NB4 (cell line): Measurements from ENCODE around the gene ARHGEF10L.

Experiments used
- MYC ChIP-seq: IDR thresholded peaks from 2 replicates; pipeline ENCODE4 v1.6.1; 2011; ENCODE audit warnings: low read depth, low read length
- POLR2A ChIP-seq: IDR thresholded peaks from 2 replicates; pipeline ENCODE4 v1.6.1; 2011; ENCODE audit warnings: mild to moderate bottlenecking; ENCODE audit not compliant: insufficient read length; ENCODE audit errors: extremely low read depth
- TF ChIP-seq, protein P1 (sequence below): IDR thresholded peaks from one replicate; pipeline ENCODE4 v1.5.1; 2012; ENCODE audit warnings: low read depth, low read length
- TF ChIP-seq, protein P2 (sequence below): IDR thresholded peaks from 2 replicates; pipeline ENCODE4 v1.6.1; 2011; ENCODE audit warnings: low read depth, low read length

DNA sequence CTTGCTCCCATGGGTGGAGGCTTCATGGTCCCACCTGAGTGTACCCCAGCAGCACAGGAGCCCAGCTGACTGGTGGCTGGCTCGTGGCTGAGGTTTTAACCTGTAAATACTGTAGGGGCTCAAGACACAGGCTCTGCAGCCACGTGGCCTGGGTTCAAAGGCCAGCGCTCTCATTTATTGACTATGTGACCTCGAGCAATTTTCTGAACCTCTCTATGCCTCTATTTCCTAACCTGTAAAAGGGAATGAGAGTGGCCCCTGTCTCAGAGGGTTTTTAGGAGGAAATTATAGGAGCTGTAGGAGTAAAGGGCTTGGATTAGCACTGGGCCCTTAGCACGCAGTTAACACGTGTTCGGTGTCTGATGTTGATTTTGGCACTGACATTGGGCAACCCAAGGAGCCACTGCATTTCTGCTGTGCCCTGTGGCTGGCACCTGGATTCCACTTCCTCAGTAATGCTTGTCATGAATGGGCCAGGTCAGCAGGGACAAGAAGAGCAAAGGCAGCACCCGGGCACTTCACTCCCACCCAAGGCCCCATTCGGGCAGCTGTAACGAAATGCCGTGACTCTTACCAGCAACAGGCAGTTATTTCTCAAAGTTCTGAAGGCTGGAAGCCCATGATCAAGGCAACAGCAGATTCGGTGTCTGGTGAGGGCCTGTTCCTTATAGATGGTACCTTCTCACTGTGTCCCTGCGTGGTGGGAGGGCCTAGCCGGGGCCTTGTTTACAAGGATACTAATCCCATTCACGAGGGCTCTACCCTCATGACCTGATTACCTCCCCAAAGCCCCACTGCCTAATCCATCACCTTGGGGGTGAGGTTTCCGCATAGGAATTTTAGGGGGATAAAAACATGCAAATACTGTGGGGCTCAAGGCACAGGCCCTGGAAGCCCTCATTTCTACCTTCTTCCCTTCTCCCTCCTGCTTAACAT is 25.2 kb downstream of the ARHGEF10L start:
- TF ChIP-seq, protein P1, sequence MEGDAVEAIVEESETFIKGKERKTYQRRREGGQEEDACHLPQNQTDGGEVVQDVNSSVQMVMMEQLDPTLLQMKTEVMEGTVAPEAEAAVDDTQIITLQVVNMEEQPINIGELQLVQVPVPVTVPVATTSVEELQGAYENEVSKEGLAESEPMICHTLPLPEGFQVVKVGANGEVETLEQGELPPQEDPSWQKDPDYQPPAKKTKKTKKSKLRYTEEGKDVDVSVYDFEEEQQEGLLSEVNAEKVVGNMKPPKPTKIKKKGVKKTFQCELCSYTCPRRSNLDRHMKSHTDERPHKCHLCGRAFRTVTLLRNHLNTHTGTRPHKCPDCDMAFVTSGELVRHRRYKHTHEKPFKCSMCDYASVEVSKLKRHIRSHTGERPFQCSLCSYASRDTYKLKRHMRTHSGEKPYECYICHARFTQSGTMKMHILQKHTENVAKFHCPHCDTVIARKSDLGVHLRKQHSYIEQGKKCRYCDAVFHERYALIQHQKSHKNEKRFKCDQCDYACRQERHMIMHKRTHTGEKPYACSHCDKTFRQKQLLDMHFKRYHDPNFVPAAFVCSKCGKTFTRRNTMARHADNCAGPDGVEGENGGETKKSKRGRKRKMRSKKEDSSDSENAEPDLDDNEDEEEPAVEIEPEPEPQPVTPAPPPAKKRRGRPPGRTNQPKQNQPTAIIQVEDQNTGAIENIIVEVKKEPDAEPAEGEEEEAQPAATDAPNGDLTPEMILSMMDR, result no peak
- TF ChIP-seq POLR2A (no peak), MYC (no peak)
- TF ChIP-seq, protein P2, sequence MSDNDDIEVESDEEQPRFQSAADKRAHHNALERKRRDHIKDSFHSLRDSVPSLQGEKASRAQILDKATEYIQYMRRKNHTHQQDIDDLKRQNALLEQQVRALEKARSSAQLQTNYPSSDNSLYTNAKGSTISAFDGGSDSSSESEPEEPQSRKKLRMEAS, result no peak
